ENCODE measurements around the gene TBK1.

TBK1 gene

GRCh38 chr12:64451687-64452558 is at the start of gene TBK1:
Gene TBK1, plus strand, starts transcription at chr12:64452120. Its CDS starts 3,751 bp downstream, at chr12:64455871.
- H3K4me1 Mint-ChIP-seq (ENCODE audit: low read depth) = peaks cover 41% of the 10 kb centered on the region
- no peaks in the 10 kb centered on the region for H3K36me3 Mint-ChIP-seq
- no peaks in the 10 kb centered on the region for H3K9me3 Mint-ChIP-seq (ENCODE audit: low read depth)
- H3K27ac Mint-ChIP-seq = peak within 1 kb of the TSS; percentile 88
- peak within 1 kb of the TSS; percentile 90 for H3K4me3 Mint-ChIP-seq
- no peaks in the 10 kb centered on the region for H3K27me3 Mint-ChIP-seq

- Mint-ChIP-seq H3K4me3 (no peak overlapping the region), H3K9me3 (ENCODE audit: low read depth) (no peaks in the 10 kb centered on the region), H3K4me1 (ENCODE audit: low read depth) (peaks cover 15% of the 10 kb centered on the region), H3K27ac (no peak overlapping the region), H3K36me3 (no peaks in the 10 kb centered on the region), H3K27me3 (no peaks in the 10 kb centered on the region)
Measured at GRCh38 chr12:64402181-64402580, 49.7 kb upstream of the TBK1 start.

GRCh38 chr12:64403707-64404469 is 48.0 kb upstream of the TBK1 start, which contains the start of gene XPOT:
Gene XPOT, plus strand, starts transcription at chr12:64404392. Its CDS starts 5,644 bp downstream, at chr12:64410036.
- Mint-ChIP-seq H3K4me3 (peak within 1 kb of the TSS; percentile 97), H3K9me3 (ENCODE audit: low read depth) (no peaks in the 10 kb centered on the region), H3K4me1 (ENCODE audit: low read depth) (peaks cover 20% of the 10 kb centered on the region), H3K27ac (peak within 1 kb of the TSS; percentile 99), H3K36me3 (peaks cover 2% of the 10 kb centered on the region), H3K27me3 (no peaks in the 10 kb centered on the region)

GRCh38 chr12:64404470-64405256 is 47.3 kb upstream of the TBK1 start:
- Mint-ChIP-seq H3K36me3 (peaks cover 2% of the 10 kb centered on the region), H3K27me3 (no peaks in the 10 kb centered on the region), H3K27ac (peak overlapping the region; percentile 99), H3K4me3 (peak overlapping the region; percentile 97), H3K4me1 (ENCODE audit: low read depth) (peaks cover 23% of the 10 kb centered on the region), H3K9me3 (ENCODE audit: low read depth) (no peaks in the 10 kb centered on the region)

- Mint-ChIP-seq H3K4me1 (ENCODE audit: low read depth) (peaks cover 21% of the 10 kb centered on the region), H3K4me3 (peak overlapping the region; percentile 25), H3K27ac (peak overlapping the region; percentile 34)
Measured at GRCh38 chr12:64407342-64408223, 44.3 kb upstream of the TBK1 start.

GRCh38 chr12:64411427-64411826 is 40.5 kb upstream of the TBK1 start:
- Mint-ChIP-seq H3K36me3 (peaks cover 16% of the 10 kb centered on the region), H3K27me3 (no peaks in the 10 kb centered on the region)

More at GRCh38 chr12:64407342-64408223, 44.3 kb upstream of the TBK1 start:
- H3K36me3 Mint-ChIP-seq = peaks cover 10% of the 10 kb centered on the region
- H3K9me3 Mint-ChIP-seq (ENCODE audit: low read depth) = no peaks in the 10 kb centered on the region
- no peaks in the 10 kb centered on the region for H3K27me3 Mint-ChIP-seq

GRCh38 chr12:64412459-64412858 is 39.5 kb upstream of the TBK1 start:
- H3K4me3 Mint-ChIP-seq = no peak overlapping the region
- H3K36me3 Mint-ChIP-seq = peaks cover 17% of the 10 kb centered on the region
- H3K9me3 Mint-ChIP-seq (ENCODE audit: low read depth) = no peaks in the 10 kb centered on the region
- no peaks in the 10 kb centered on the region for H3K27me3 Mint-ChIP-seq
- no peak overlapping the region for H3K27ac Mint-ChIP-seq
- H3K4me1 Mint-ChIP-seq (ENCODE audit: low read depth) = peaks cover 9% of the 10 kb centered on the region

More at GRCh38 chr12:64411427-64411826, 40.5 kb upstream of the TBK1 start:
- Mint-ChIP-seq H3K4me1 (ENCODE audit: low read depth) (peaks cover 14% of the 10 kb centered on the region), H3K9me3 (ENCODE audit: low read depth) (no peaks in the 10 kb centered on the region), H3K4me3 (no peak overlapping the region), H3K27ac (no peak overlapping the region)

- H3K27ac Mint-ChIP-seq = no peak overlapping the region
- H3K9me3 Mint-ChIP-seq (ENCODE audit: low read depth) = no peaks in the 10 kb centered on the region
- H3K36me3 Mint-ChIP-seq = peaks cover 19% of the 10 kb centered on the region
- H3K4me3 Mint-ChIP-seq = no peak overlapping the region
- H3K27me3 Mint-ChIP-seq = no peaks in the 10 kb centered on the region
- H3K4me1 Mint-ChIP-seq (ENCODE audit: low read depth) = peaks cover 15% of the 10 kb centered on the region
Measured at GRCh38 chr12:64413884-64414283, 38.0 kb upstream of the TBK1 start.

- Mint-ChIP-seq H3K36me3 (peaks cover 19% of the 10 kb centered on the region), H3K27me3 (no peaks in the 10 kb centered on the region), H3K9me3 (ENCODE audit: low read depth) (no peaks in the 10 kb centered on the region), H3K4me3 (no peak overlapping the region), H3K27ac (peak overlapping the region; percentile 81), H3K4me1 (ENCODE audit: low read depth) (peaks cover 14% of the 10 kb centered on the region)
Measured at GRCh38 chr12:64418209-64418608, 33.7 kb upstream of the TBK1 start.

GRCh38 chr12:64419696-64420095 is 32.2 kb upstream of the TBK1 start:
- no peak overlapping the region for H3K27ac Mint-ChIP-seq
- H3K4me3 Mint-ChIP-seq = no peak overlapping the region
- H3K36me3 Mint-ChIP-seq = peaks cover 21% of the 10 kb centered on the region
- H3K4me1 Mint-ChIP-seq (ENCODE audit: low read depth) = peaks cover 14% of the 10 kb centered on the region
- H3K9me3 Mint-ChIP-seq (ENCODE audit: low read depth) = no peaks in the 10 kb centered on the region
- no peaks in the 10 kb centered on the region for H3K27me3 Mint-ChIP-seq

GRCh38 chr12:64427988-64428387 is 23.9 kb upstream of the TBK1 start:
- H3K27ac Mint-ChIP-seq = no peak overlapping the region
- H3K27me3 Mint-ChIP-seq = no peaks in the 10 kb centered on the region
- no peaks in the 10 kb centered on the region for H3K9me3 Mint-ChIP-seq (ENCODE audit: low read depth)
- no peak overlapping the region for H3K4me3 Mint-ChIP-seq
- H3K36me3 Mint-ChIP-seq = peaks cover 21% of the 10 kb centered on the region
- H3K4me1 Mint-ChIP-seq (ENCODE audit: low read depth) = no peaks in the 10 kb centered on the region

GRCh38 chr12:64428956-64429355 is 23.0 kb upstream of the TBK1 start:
- Mint-ChIP-seq H3K4me1 (ENCODE audit: low read depth) (no peaks in the 10 kb centered on the region), H3K27ac (no peak overlapping the region), H3K27me3 (no peaks in the 10 kb centered on the region), H3K4me3 (no peak overlapping the region), H3K9me3 (ENCODE audit: low read depth) (no peaks in the 10 kb centered on the region), H3K36me3 (peaks cover 20% of the 10 kb centered on the region)

- Mint-ChIP-seq H3K4me3 (no peak overlapping the region), H3K27ac (no peak overlapping the region), H3K9me3 (ENCODE audit: low read depth) (no peaks in the 10 kb centered on the region), H3K4me1 (ENCODE audit: low read depth) (no peaks in the 10 kb centered on the region), H3K36me3 (peaks cover 18% of the 10 kb centered on the region), H3K27me3 (no peaks in the 10 kb centered on the region)
Measured at GRCh38 chr12:64430886-64431285, 21.0 kb upstream of the TBK1 start.

- no peaks in the 10 kb centered on the region for H3K4me1 Mint-ChIP-seq (ENCODE audit: low read depth)
- H3K36me3 Mint-ChIP-seq = peaks cover 19% of the 10 kb centered on the region
- H3K9me3 Mint-ChIP-seq (ENCODE audit: low read depth) = no peaks in the 10 kb centered on the region
Measured at GRCh38 chr12:64431791-64432190, 20.1 kb upstream of the TBK1 start.

More at GRCh38 chr12:64431791-64432190, 20.1 kb upstream of the TBK1 start:
- Mint-ChIP-seq H3K4me3 (no peak overlapping the region), H3K27me3 (no peaks in the 10 kb centered on the region), H3K27ac (no peak overlapping the region)

All from activated naive CD8-positive, alpha-beta T cell (primary cell).